RWPE2 (cell line): ENCODE data around the gene FBXW8.

Source experiments
- ATAC-seq: fragments of 200-7000 bp; cut with Tn5 transposase; 3 replicates; pipeline ENCODE4 v1.9.1; 2021; ENCODE audit warnings: low read depth
- DNase-seq: peaks from one replicate; pipeline ENCODE4 v3.0.0-alpha.2; 2020; ENCODE audit warnings: low spot score
- H3K27ac ChIP-seq: fragments of 450-650 bp; 2 replicates; pipeline ENCODE4 v1.5.1; 2017; ENCODE audit warnings: mild to moderate bottlenecking; ENCODE audit not compliant: poor library complexity, severe bottlenecking
- H3K27me3 ChIP-seq: fragments of 250-450 bp; sonication (Bioruptor Pico); 2 replicates; pipeline ENCODE4 v1.5.1; 2021; ENCODE audit warnings: mild to moderate bottlenecking, moderate library complexity; ENCODE audit not compliant: insufficient read depth, poor library complexity, severe bottlenecking
- H3K36me3 ChIP-seq: fragments of 250-450 bp; sonication (Bioruptor Pico); 2 replicates; pipeline ENCODE4 v1.5.1; 2020; ENCODE audit warnings: low read depth, mild to moderate bottlenecking, moderate library complexity
- H3K4me1 ChIP-seq: fragments of 250-450 bp; sonication (Bioruptor Pico); 2 replicates; pipeline ENCODE4 v1.5.1; 2021; ENCODE audit warnings: mild to moderate bottlenecking, moderate library complexity; ENCODE audit not compliant: insufficient read depth, poor library complexity, severe bottlenecking
- H3K4me3 ChIP-seq: fragments of 250-450 bp; sonication (Bioruptor Pico); 2 replicates; pipeline ENCODE4 v1.5.1; 2021; ENCODE audit warnings: mild to moderate bottlenecking, moderate library complexity; ENCODE audit not compliant: severe bottlenecking
- H3K9me3 ChIP-seq: fragments of 250-450 bp; sonication (Bioruptor Pico); 2 replicates; pipeline ENCODE4 v1.5.1; 2021; ENCODE audit warnings: mild to moderate bottlenecking, moderate library complexity; ENCODE audit not compliant: severe bottlenecking
- TF ChIP-seq, protein P1 (sequence below): fragments of 450-650 bp; IDR thresholded peaks from one replicate; pipeline ENCODE4 v1.5.1; 2017; ENCODE audit warnings: mild to moderate bottlenecking, moderate library complexity; ENCODE audit not compliant: poor library complexity, severe bottlenecking

FBXW8 gene

DNA sequence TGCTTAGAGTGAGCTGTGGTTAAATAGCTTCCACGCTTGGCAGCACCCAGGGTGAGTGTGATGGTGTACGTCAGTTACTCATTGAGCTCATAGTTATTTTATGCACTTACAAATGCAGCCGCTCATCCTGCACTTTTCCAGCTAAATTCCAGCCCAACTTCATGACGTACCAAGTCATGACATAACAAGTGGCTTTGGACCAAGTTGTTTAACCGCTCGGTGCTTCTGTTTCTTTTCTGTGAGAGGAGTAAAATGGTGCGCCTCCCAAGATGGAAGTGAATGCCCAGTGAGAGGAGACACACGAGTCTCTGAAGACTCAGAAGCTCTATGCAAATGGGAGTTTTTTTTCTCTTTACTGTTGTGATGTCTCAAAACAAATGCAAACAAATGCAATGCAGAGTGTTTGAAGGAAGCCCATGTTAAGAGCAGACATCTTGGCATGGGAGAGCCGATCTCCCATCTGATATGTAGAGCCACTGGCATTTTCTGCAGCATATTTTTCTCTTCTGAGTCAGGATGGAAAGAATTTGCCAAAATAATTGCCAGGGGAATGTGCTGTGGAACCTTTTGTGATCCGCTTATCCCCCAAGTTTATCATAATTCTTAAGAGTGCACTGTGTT is 72.2 kb downstream of the FBXW8 start:
- no peak overlapping the region for H3K27ac ChIP-seq
- TF ChIP-seq, protein P1, sequence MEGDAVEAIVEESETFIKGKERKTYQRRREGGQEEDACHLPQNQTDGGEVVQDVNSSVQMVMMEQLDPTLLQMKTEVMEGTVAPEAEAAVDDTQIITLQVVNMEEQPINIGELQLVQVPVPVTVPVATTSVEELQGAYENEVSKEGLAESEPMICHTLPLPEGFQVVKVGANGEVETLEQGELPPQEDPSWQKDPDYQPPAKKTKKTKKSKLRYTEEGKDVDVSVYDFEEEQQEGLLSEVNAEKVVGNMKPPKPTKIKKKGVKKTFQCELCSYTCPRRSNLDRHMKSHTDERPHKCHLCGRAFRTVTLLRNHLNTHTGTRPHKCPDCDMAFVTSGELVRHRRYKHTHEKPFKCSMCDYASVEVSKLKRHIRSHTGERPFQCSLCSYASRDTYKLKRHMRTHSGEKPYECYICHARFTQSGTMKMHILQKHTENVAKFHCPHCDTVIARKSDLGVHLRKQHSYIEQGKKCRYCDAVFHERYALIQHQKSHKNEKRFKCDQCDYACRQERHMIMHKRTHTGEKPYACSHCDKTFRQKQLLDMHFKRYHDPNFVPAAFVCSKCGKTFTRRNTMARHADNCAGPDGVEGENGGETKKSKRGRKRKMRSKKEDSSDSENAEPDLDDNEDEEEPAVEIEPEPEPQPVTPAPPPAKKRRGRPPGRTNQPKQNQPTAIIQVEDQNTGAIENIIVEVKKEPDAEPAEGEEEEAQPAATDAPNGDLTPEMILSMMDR, result no peak
- H3K9me3 ChIP-seq, result no peaks in the 10 kb centered on the region
- DNase-seq (no peak), ATAC-seq (no peak)
- H3K36me3 ChIP-seq, result no peaks in the 10 kb centered on the region
- no peaks in the 10 kb centered on the region for H3K4me1 ChIP-seq
- H3K4me3 ChIP-seq, result no peak overlapping the region
- H3K27me3 ChIP-seq, result no peaks in the 10 kb centered on the region

DNA sequence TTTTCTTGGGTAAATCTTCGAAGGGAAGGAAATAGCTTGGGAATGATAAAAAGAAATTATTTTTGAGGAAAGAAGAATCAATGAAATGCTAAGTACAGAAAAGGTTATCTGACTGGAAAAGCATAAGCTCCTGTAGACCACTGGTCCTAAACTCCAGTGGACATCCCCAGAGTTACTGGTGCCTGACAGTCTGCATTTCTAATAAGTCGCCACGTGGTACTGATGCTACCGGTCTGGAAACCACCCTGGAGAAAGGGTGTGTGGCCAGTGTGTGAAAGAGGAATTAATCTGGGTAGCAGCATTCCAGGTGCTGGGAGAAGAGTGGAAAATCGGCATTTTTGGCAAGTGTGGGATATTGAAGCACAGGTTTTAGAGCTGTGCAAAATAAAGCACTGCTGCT is 73.3 kb downstream of the FBXW8 start:
- no peaks in the 10 kb centered on the region for H3K27me3 ChIP-seq
- no peak overlapping the region for H3K4me3 ChIP-seq
- H3K36me3 ChIP-seq, result peaks cover 3% of the 10 kb centered on the region; the same call in 1 of the 2 replicates
- ATAC-seq, result no peak
- TF ChIP-seq, protein P1, result no peak
- H3K9me3 ChIP-seq, result no peaks in the 10 kb centered on the region
- no peak overlapping the region for H3K27ac ChIP-seq
- H3K4me1 ChIP-seq, result no peaks in the 10 kb centered on the region
- no peak for DNase-seq

DNA sequence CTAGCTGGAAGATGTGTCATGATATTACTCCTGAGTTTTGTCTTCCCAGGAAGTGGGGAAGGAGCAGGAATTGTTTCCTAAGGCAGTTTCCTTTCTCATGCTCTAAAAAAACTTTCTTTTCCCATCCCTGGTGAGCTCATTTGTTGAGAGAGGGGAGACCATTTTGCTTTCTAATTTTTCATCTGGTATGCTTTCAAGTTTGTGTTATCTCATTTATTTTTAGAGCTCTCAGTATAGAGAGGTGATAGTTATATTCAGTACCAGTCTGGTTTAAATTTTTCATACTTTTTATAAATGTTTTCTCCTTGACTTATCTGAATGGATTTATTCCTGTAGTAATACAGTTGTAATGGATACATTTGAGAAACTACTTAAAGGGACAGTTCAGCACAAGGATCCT is 79.6 kb downstream of the FBXW8 start:
- H3K4me3 ChIP-seq, result no peak overlapping the region
- TF ChIP-seq, protein P1, result no peak
- no peaks in the 10 kb centered on the region for H3K4me1 ChIP-seq
- H3K36me3 ChIP-seq, result peaks cover 9% of the 10 kb centered on the region; the same call in 1 of the 2 replicates
- no peaks in the 10 kb centered on the region for H3K9me3 ChIP-seq
- no peak overlapping the region for H3K27ac ChIP-seq
- ATAC-seq (no peak), DNase-seq (no peak)
- no peaks in the 10 kb centered on the region for H3K27me3 ChIP-seq

DNA sequence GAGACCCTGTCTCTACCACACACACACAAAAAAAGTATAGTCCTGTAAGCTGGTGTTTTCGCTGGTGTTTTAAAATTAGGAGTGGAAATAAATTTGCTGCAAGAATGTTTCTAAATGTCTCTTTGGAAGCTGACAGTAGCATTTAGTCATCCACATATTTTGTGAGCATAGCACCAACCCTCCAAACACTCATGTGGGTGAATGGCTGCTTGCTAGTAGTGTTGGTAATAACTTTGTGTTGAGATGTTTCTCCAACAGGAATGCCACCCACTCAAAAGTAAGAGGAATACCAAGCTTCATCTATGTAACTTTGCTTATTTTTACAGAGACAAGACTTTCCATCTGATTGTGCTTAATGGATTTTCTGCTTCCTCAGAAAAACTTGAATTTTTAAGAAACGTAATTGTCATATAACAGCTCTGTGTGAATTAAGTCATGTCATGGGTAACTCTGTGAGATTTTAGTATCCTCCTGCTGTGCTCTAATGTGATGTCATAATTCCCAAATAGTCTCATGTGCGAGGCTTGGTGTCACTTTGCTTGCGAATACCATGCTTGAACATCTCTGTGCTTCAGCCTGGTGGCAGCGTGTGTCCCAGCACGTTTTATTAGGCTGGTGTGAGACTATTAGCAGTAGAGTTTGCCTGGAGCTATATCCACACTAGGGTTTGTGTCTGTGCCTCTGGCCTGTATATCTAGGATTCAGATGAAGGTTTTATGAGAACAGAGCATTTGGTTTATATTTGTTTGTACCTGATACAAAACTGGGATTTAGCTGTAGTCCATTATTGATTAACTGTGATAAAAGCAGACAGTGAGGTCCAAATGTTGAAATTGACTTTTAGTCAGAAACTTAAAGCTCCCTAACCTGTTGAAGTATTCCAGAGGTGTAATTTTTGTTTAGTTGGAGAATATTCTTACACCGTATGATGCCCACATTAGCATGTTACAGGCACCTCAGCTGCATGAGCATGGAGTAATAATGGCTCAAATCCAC is 80.5 kb downstream of the FBXW8 start:
- DNase-seq, result no peak
- TF ChIP-seq, protein P1, result no peak
- Histone ChIP-seq H3K4me3 (no peak overlapping the region), H3K4me1 (no peaks in the 10 kb centered on the region), H3K27ac (no peak overlapping the region), H3K27me3 (no peaks in the 10 kb centered on the region), H3K9me3 (no peaks in the 10 kb centered on the region), H3K36me3 (peaks cover 9% of the 10 kb centered on the region; the same call in 1 of the 2 replicates)
- ATAC-seq, result no peak
